ENCODE data around the gene HECW1.

The HECW1 gene

GRCh38 chr7:43081603-43082002 is 30.8 kb upstream of the HECW1 start (continued):
- no peak for TF ChIP-seq OSR1 (CRISPR knock-in tag; IDR thresholded peaks at IDR 0.05)
- no peak for TF ChIP-seq ZFP30 (CRISPR knock-in tag; IDR thresholded peaks at IDR 0.05)

- no peak for TF ChIP-seq RARB (CRISPR knock-in tag; IDR thresholded peaks at IDR 0.05)
- TF ChIP-seq TOX (CRISPR knock-in tag; IDR thresholded peaks at IDR 0.05; ENCODE audit: borderline replicate concordance): no peak
- TF ChIP-seq BACH2 (CRISPR knock-in tag; IDR thresholded peaks at IDR 0.05; ENCODE audit: borderline replicate concordance): no peak
- no peak for TF ChIP-seq ZFP30 (CRISPR knock-in tag; IDR thresholded peaks at IDR 0.05)
- no peak for TF ChIP-seq ZNF8 (CRISPR knock-in tag; IDR thresholded peaks at IDR 0.05)
- TF ChIP-seq SNAI2 (CRISPR knock-in tag; IDR thresholded peaks at IDR 0.05): no peak
- no peak for TF ChIP-seq ZNF70 (CRISPR knock-in tag; IDR thresholded peaks at IDR 0.05)
- no peak for TF ChIP-seq CSRNP3 (CRISPR knock-in tag; IDR thresholded peaks at IDR 0.05)
- TF ChIP-seq TSHZ2 (CRISPR knock-in tag; IDR thresholded peaks at IDR 0.05): no peak
- TF ChIP-seq ISL1 (CRISPR knock-in tag; IDR thresholded peaks at IDR 0.05): no peak
- no peak for TF ChIP-seq ARNTL (CRISPR knock-in tag; IDR thresholded peaks at IDR 0.05; ENCODE audit: borderline replicate concordance, low read depth)
- TF ChIP-seq TCF4 (CRISPR knock-in tag; IDR thresholded peaks at IDR 0.05; ENCODE audit: borderline replicate concordance): no peak
- no peak for TF ChIP-seq CSDC2 (CRISPR knock-in tag; IDR thresholded peaks at IDR 0.05)
- TF ChIP-seq ZFP3 (CRISPR knock-in tag; IDR thresholded peaks at IDR 0.05): no peak
- ATAC-seq: no peak
Measured at GRCh38 chr7:43083106-43083505, 29.3 kb upstream of the HECW1 start.

GRCh38 chr7:43085017-43085416 is 27.4 kb upstream of the HECW1 start:
- ATAC-seq: no peak
- TF ChIP-seq ZC3H10 (CRISPR knock-in tag; IDR thresholded peaks at IDR 0.05): no peak
- TF ChIP-seq CSDC2 (CRISPR knock-in tag; IDR thresholded peaks at IDR 0.05): no peak
- no peak for TF ChIP-seq TSHZ2 (CRISPR knock-in tag; IDR thresholded peaks at IDR 0.05)
- TF ChIP-seq ISL1 (CRISPR knock-in tag; IDR thresholded peaks at IDR 0.05): no peak
- TF ChIP-seq ZNF8 (CRISPR knock-in tag; IDR thresholded peaks at IDR 0.05): no peak

- no peak for ATAC-seq
- TF ChIP-seq ARNTL (CRISPR knock-in tag; IDR thresholded peaks at IDR 0.05; ENCODE audit: borderline replicate concordance, low read depth) (no peak), ISL1 (CRISPR knock-in tag; IDR thresholded peaks at IDR 0.05) (no peak), POU6F1 (CRISPR knock-in tag; IDR thresholded peaks at IDR 0.05; ENCODE audit: borderline replicate concordance, low read depth) (no peak)
Measured at GRCh38 chr7:43085992-43086391, 26.5 kb upstream of the HECW1 start.

GRCh38 chr7:43092819-43093218 is 19.6 kb upstream of the HECW1 start:
- TF ChIP-seq TSHZ2 (CRISPR knock-in tag; IDR thresholded peaks at IDR 0.05): no peak
- no peak for TF ChIP-seq PATZ1 (CRISPR knock-in tag; IDR thresholded peaks at IDR 0.05; ENCODE audit: borderline replicate concordance)
- ATAC-seq: no peak

Measured in SK-N-SH treated with all-trans-retinoic acid at 6 μM for 48 hours (cell line).